SH-SY5Y (cell line): ENCODE results near the gene CLK4.

ENCODE experiments used
- GATA2 ChIP-seq: IDR thresholded peaks from 2 replicates; pipeline ENCODE4 v1.6.1; 2011; ENCODE audit warnings: mild to moderate bottlenecking, low read depth, low read length
- GATA3 ChIP-seq: IDR thresholded peaks from 2 replicates; pipeline ENCODE4 v1.6.1; 2011; ENCODE audit warnings: low read depth, mild to moderate bottlenecking, low read length, moderate library complexity

CLK4 gene

GRCh38 chr5:178626484-178627258 lies at the start of gene CLK4:
Gene CLK4 (minus strand): TSS chr5:178627050. CDS start chr5:178623416, 3,634 bp downstream.
- no peak for TF ChIP-seq GATA2
- TF ChIP-seq GATA3: no peak

DNA sequence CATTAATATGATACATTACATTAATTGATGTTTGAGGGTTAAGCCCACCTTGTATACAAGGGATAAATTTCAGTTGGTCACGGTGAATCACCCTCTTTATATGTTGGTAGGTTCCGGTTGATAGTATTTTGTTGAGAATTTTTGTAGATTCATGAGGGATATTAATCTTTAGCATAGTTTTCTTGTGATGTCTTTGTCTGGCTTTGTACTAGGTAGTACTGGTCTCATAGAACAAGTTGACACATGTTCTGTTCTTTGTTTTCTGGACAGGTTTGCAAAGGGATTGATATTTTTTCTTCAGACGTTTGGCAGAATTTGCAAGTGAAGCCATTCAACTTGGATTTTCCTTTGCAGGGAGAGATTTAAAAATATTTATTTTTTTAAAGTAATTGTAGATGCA lies 49.1 kb upstream of the CLK4 start:
- TF ChIP-seq GATA2 (no peak), GATA3 (no peak)

DNA sequence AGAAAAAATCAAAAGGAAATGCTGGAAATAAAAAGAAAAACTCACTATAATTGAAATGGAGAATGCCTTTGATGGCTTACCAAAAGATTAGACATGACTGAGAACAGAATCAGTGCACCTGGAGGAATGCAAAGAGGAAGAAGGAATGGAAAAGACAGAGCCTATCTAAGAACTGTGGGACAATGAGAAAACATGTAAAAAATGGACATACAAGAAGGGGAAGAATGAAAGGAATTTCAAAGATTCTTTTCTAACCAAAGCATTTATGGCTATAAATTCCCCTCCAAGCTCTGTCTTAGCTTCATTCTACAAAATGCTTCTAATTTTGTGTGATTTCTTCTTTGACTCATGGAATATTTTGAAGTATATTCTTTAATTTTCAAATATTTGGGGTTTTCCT lies 47.5 kb upstream of the CLK4 start:
- no peak for TF ChIP-seq GATA3
- no peak for TF ChIP-seq GATA2

GRCh38 chr5:178673801-178674295 lies 47.0 kb upstream of the CLK4 start:
- TF ChIP-seq GATA2 (no peak), GATA3 (no peak)

DNA sequence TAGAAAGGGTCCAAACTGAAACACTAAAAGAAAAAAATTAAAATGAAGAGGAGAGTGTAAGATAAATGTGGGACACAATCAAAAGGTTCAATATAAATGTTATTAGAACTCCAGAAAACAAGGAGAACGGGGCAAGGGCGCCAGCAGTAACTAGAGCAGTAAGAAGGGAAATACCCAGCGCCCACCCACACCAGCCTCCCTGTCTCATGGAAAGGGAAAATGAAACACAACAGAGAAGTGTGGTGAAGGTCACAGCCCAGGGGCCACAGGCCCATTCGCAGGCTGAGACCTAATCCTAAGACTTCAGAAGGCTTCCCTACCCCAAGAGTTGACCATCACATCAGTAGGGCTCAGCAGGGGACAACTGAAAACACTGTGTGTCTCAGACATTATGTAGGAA lies 45.8 kb upstream of the CLK4 start:
- TF ChIP-seq GATA2 (no peak), GATA3 (no peak)

GRCh38 chr5:178671602-178672144 lies 44.8 kb upstream of the CLK4 start:
- no peak for TF ChIP-seq GATA2
- TF ChIP-seq GATA3: no peak

DNA sequence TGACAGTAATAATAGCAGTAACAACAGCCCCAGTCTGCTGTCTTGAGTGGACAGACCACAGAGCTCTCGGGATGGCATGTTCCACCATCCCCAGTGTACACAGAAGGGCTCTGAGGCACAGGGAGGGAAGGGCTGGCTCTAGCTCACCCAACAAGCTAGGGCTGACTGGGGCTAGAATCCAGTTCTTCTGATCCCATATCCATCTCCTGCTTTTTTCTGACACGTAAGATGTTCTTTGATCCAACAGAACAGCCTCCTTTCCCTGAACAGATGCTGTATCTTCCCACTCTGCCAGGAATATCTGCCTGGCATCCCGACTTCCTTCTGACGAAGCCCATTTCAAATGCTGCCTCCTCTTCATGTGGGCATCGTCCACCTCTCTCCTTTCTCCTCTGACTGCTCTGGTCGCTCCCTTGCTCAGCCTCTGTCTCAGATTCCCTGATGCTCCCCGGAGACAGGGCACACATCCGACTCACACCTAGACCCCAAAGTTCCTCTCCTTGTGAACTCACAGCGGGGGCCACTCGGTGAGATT lies 43.6 kb upstream of the CLK4 start:
- no peak for TF ChIP-seq GATA2
- TF ChIP-seq GATA3: no peak

DNA sequence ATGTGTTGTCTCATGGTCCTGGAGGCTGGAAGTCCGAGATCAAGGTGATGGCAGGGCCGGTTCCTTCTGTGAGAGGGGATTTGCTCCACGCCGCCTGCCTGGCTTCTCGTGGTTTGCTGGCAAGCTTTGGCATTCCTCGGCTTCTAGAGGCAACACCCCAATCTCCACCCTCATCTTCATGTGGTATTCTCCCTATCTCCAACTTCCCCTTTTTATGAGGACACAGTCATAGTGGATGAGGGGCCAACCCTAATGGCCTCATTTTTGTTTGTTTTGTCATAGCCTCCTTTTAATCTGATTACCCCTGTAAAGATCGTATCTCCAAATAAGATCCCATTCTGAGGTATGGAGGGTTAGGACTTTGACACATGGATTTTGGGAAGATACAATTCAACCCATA lies 41.7 kb upstream of the CLK4 start:
- TF ChIP-seq GATA3 (no peak), GATA2 (no peak)

DNA sequence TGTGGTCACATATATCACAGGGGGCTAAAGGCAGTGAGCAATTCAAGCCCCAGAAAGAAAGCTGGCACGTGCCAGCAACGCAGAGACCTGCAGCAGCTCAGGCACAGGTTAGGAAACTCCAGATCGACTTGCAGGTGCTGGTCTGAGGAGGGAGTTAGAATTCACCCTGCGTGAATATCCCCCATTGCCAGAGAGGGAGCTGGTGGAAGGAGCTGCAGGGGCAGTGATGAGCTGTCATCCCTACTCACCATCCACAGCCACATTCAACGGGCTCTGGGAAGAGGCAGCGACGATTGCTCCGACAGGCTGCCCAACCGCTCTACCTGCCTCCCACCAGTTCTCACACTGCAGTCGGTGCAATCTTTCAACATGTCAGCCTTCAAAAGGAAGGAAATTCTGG lies 40.8 kb upstream of the CLK4 start:
- TF ChIP-seq GATA3 (no peak), GATA2 (no peak)

- TF ChIP-seq GATA2: no peak
- TF ChIP-seq GATA3: no peak
Observed at GRCh38 chr5:178667101-178667500, 40.3 kb upstream of the CLK4 start.

DNA sequence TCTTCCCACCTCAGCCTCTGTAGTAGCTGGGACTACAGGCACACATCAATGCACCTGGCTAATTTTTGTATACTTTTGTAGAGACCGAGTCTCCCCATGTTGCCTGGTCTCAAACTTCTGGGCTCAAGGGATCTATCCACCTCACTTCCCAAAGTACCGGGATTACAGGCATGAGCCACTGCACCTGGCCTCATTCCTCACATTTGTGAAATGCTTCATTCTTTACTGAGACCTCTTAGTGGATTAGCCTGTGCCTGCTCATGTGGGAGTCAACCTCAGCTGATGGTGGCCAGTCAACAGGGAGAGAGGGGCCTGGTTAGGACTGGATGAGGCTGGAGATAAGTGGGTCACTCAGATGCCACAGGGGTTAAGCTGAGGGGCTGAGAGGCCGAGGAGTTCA lies 37.3 kb upstream of the CLK4 start:
- TF ChIP-seq GATA2: no peak
- TF ChIP-seq GATA3: no peak

- TF ChIP-seq GATA2: no peak
- no peak for TF ChIP-seq GATA3
Observed at GRCh38 chr5:178662541-178662860, 35.7 kb upstream of the CLK4 start.

DNA sequence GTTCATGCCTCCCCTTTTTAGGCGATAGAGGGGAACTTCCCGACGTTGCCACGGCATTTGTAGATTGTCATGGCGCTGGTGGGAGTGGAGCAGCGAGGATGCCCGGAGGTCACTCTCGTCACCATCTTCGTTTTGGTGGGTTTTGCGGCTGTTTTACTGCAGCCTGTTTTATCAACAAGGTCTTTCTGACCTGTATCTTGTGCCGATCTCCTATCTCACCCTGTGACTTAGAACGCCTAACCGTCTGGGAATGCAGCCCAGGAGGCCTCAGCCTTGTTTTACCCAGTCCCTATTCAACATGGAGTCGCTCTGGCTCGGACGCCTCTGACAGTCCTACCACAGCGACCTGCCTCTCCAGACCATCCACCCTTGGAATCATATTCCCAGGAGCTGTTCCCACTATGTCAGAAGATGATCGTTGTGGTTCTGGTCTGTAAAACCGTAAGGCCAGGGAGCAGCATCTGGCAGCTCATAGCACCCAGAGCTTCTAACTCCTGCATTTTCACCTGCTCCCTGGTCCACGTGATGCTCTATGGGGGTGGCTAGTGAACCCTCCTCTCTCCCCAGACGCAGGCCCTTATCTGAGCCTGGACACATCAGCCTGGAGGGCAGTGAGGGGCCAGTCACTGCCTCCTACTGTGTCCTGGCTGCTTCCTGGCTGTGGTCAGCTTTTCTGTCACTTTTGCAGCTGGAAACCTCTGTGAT lies 35.1 kb upstream of the CLK4 start:
- TF ChIP-seq GATA3 (no peak), GATA2 (no peak)

DNA sequence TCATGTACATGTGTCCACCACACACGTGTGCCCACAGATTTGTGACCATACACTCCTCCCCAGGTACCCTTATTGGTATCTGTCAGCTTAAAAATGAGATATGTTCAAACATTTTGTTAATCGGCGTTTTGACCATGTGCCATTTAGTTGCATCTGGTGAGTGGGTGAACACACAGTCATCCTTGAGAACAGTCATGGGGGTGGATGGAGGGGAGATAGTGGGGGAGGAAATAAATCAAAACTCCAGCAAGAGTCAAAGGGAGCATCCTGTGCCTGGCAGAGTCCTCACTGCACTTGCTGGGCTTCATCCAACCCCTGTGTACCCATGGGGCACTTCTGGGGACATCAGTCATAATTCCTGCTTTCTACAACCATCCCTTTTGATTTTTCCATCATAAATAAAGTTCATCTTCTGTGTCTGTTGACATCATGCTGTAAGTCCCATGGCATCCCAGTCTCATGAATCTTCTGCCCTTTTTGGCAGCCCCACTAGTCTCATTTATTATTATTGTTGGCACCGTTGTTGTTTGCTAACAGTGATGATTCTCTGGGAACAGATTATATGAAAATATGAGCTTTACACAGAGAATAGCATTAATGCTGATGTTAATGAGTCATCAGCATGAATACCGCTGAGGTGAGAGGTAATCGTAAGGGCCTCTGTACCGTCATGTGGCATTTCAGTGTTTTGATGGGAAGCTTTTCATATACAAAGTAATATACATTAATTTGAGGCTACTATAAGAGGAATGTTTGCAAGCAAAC lies 24.4 kb upstream of the CLK4 start:
- TF ChIP-seq GATA2: no peak
- no peak for TF ChIP-seq GATA3
